ENCODE data around the gene OXA1L.
"Not testable (repeated sequence)": the region's sequence is repeated elsewhere in the genome, so short reads cannot be mapped to it uniquely, and the experiment has no call there.

OXA1L gene

GRCh38 chr14:22802860-22803686 is 36.6 kb downstream of the OXA1L start:
- no peak for DNase-seq

GRCh38 chr14:22803687-22803974 is 37.1 kb downstream of the OXA1L start:
- DNase-seq: no peak

GRCh38 chr14:22805235-22805634 is 38.7 kb downstream of the OXA1L start:
- not testable (repeated sequence) for DNase-seq

GRCh38 chr14:22807432-22808087 is 41.1 kb downstream of the OXA1L start:
- DNase-seq: no peak

GRCh38 chr14:22808388-22809209 is 42.1 kb downstream of the OXA1L start:
- DNase-seq: no peak

GRCh38 chr14:22811722-22812121 is 45.2 kb downstream of the OXA1L start:
- DNase-seq: no peak

- DNase-seq: no peak
Measured at GRCh38 chr14:22812744-22813143, 46.3 kb downstream of the OXA1L start.

- no peak for DNase-seq
Measured at GRCh38 chr14:22813145-22813544, 46.7 kb downstream of the OXA1L start.

- no peak for DNase-seq
Measured at GRCh38 chr14:22814373-22814772, 47.9 kb downstream of the OXA1L start.

GRCh38 chr14:22814941-22815713 is 48.6 kb downstream of the OXA1L start, which contains the start of gene SLC7A7:
Gene SLC7A7 (minus strand): TSS chr14:22815435. CDS start chr14:22813398, 2,037 bp downstream.
- no peak for DNase-seq

- no peak for DNase-seq
Measured at GRCh38 chr14:22819151-22819988, 52.9 kb downstream of the OXA1L start.

GRCh38 chr14:22820731-22821130 is 54.2 kb downstream of the OXA1L start:
- no peak for DNase-seq

- DNase-seq: no peak
Measured at GRCh38 chr14:22821193-22822015, 54.9 kb downstream of the OXA1L start.

GRCh38 chr14:22822016-22822570 is 55.6 kb downstream of the OXA1L start:
- no peak for DNase-seq

Measured in CD4-positive, alpha-beta T cell treated with Interleukin-4 for 4 hours (primary cell).